Uterus (tissue), 2 donors: Measurements from ENCODE around the gene E2F8.

Experiments used
- POLR2A ChIP-seq, 2 donors: fragments of 450-650 bp; IDR thresholded peaks; one replicate each; pipeline ENCODE4 v1.6.1; 2016; ENCODE audit warnings: antibody characterized with exemption in 2 of 2, mild to moderate bottlenecking in 1 of 2, moderate library complexity in 1 of 2
- TF ChIP-seq, protein P1 (sequence below), 4 experiments: fragments of 200-600 bp in 2 of 4; fragments of 450-650 bp in 2 of 4; sonication (generic) in 2 of 4; IDR thresholded peaks; one replicate each; pipeline ENCODE4 v1.5.1; 2016 to 2019; ENCODE audit warnings: antibody characterized with exemption in 4 of 4, mild to moderate bottlenecking in 2 of 4, moderate library complexity in 1 of 4

DNA sequence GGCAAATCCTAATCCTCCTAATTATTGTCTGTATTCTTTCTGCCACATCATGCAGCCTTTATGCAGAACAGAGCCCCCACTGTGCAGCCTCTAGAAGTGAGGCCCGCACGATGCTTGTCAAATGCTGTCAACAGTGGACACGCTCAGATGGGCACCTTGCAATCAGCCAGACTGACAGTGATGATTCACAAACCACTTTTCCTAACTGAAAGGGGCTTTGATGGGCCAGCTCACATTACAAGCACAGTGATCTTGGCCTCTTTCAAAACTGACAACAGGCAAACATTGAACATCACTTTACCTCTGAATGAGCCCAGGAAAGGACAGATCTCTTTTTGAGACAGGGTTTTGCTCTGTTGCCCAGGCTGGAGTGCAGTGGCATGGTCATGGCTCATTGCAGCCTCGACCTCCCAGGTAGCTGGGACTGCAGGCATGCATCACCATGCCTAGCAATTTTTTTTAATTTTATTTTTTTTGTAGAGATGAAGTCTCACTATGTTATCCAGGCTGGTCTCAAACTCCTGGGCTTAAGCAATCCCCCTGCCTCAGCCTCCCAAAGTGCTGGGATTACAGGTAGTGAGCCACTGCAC lies 18.0 kb upstream of the E2F8 start:
- TF ChIP-seq, protein P1, sequence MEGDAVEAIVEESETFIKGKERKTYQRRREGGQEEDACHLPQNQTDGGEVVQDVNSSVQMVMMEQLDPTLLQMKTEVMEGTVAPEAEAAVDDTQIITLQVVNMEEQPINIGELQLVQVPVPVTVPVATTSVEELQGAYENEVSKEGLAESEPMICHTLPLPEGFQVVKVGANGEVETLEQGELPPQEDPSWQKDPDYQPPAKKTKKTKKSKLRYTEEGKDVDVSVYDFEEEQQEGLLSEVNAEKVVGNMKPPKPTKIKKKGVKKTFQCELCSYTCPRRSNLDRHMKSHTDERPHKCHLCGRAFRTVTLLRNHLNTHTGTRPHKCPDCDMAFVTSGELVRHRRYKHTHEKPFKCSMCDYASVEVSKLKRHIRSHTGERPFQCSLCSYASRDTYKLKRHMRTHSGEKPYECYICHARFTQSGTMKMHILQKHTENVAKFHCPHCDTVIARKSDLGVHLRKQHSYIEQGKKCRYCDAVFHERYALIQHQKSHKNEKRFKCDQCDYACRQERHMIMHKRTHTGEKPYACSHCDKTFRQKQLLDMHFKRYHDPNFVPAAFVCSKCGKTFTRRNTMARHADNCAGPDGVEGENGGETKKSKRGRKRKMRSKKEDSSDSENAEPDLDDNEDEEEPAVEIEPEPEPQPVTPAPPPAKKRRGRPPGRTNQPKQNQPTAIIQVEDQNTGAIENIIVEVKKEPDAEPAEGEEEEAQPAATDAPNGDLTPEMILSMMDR (IDR thresholded peaks at IDR 0.05), result no peak
- TF ChIP-seq POLR2A (IDR thresholded peaks at IDR 0.05), result no peak
